T-cell (primary cell): Measurements from ENCODE around the gene SEMA7A. TPM values are rescaled to one million over a fixed set of nuclear protein-coding genes. Genes with fewer than 3 reads are reported as not detected.

Source experiments
- ATAC-seq, 4 experiments: fragments of 200-7000 bp in 3 of 4; fragments of 150-1000 bp in 1 of 4; cut with Tn5 transposase; replicated peaks in 1 of 4; 1 replicate in 3 of 4; 2 replicates in 1 of 4; pipeline ENCODE4 v1.10.0; 2021; ENCODE audit warnings: moderate library complexity in 3 of 4, mild to moderate bottlenecking in 2 of 4, moderate number of reproducible peaks in 1 of 4
- CTCF ChIA-PET, 2 donors: fragments of 300-600 bp; sonication (Branson Sonifier 250); formaldehyde crosslinking; loops; one replicate each; lab custom pipeline; 2022; ENCODE audit warnings: antibody characterized with exemption in 2 of 2; lab: Charles Lee
- POLR2A ChIA-PET, 2 donors: fragments of 300-600 bp; sonication (Branson Sonifier 250); formaldehyde crosslinking; loops; one replicate each; lab custom pipeline; 2022; ENCODE audit warnings: antibody characterized with exemption in 2 of 2; lab: Charles Lee
- DNase-seq, 35 experiments: peaks; one replicate each; pipeline versions ENCODE4 v3.0.0 to v3.0.0-alpha.2; 2013 to 2023
- H3K27ac ChIP-seq: one replicate; pipeline ENCODE4 v1.5.1; 2013; ENCODE audit warnings: low read length
- H3K27me3 ChIP-seq, 2 experiments: replicated peaks in 1 of 2; 1 replicate in 1 of 2; 2 replicates in 1 of 2; pipeline versions ENCODE4 v1.6.1 to v1.7.0; 2013; ENCODE audit warnings: low read length in 1 of 2, mixed read lengths in 1 of 2; ENCODE audit not compliant: control insufficient read depth in 2 of 2, insufficient read depth in 2 of 2; ENCODE audit errors: extremely low read depth in 1 of 2
- H3K36me3 ChIP-seq, 2 donors: 1 replicate in 1 of 2; 2 replicates in 1 of 2; pipeline versions ENCODE4 v1.6.1 to v1.7.0; 2013; ENCODE audit warnings: low read length in 1 of 2; ENCODE audit not compliant: control insufficient read depth in 2 of 2, insufficient read depth in 1 of 2; ENCODE audit errors: extremely low read depth in 1 of 2
- H3K4me1 ChIP-seq, 2 experiments: 1 replicate in 1 of 2; 2 replicates in 1 of 2; pipeline versions ENCODE4 v1.6.1 to v1.7.0; 2013; ENCODE audit warnings: low read length in 2 of 2, mixed read lengths in 1 of 2; ENCODE audit not compliant: insufficient read depth in 2 of 2, control insufficient read depth in 1 of 2; ENCODE audit errors: extremely low read depth in 1 of 2
- H3K4me3 ChIP-seq, 2 donors: 1 replicate in 1 of 2; 2 replicates in 1 of 2; pipeline versions ENCODE4 v1.5.1 to v1.7.0; 2013; ENCODE audit warnings: mild to moderate bottlenecking in 2 of 2, low read length in 1 of 2, moderate library complexity in 1 of 2; ENCODE audit not compliant: control insufficient read depth in 1 of 2; ENCODE audit errors: extremely low read depth in 1 of 2
- H3K9me3 ChIP-seq: 2 replicates; pipeline ENCODE4 v1.7.0; 2013
- H3K27ac Mint-ChIP-seq, 2 donors: one replicate each; pipeline ENCODE4 v1.8.0; 2020 to 2021; ENCODE audit warnings: mild to moderate bottlenecking in 2 of 2, mixed read lengths in 2 of 2
- H3K27me3 Mint-ChIP-seq, 2 donors: one replicate each; pipeline ENCODE4 v1.8.0; 2021 to 2022; ENCODE audit warnings: mixed read lengths in 2 of 2
- H3K36me3 Mint-ChIP-seq: one replicate; pipeline ENCODE4 v1.8.0; 2021; ENCODE audit warnings: mixed read lengths
- H3K4me1 Mint-ChIP-seq, 3 donors: one replicate each; pipeline ENCODE4 v1.8.0; 2020 to 2022; ENCODE audit warnings: mixed read lengths in 3 of 3, mild to moderate bottlenecking in 1 of 3
- H3K4me3 Mint-ChIP-seq, 3 donors: one replicate each; pipeline ENCODE4 v1.8.0; 2020 to 2022; ENCODE audit warnings: mild to moderate bottlenecking in 3 of 3, mixed read lengths in 3 of 3, moderate library complexity in 3 of 3
- H3K9me3 Mint-ChIP-seq, 3 donors: one replicate each; pipeline ENCODE4 v1.8.0; 2020 to 2022; ENCODE audit warnings: mixed read lengths in 3 of 3
- WGBS: methylation state at CpG from one replicate; pipeline ENCODE4 v1.1.5; 2013; ENCODE audit warnings: missing lambda C conversion rate; ENCODE audit not compliant: insufficient coverage; 5-methylcytosine and 5-hydroxymethylcytosine counted together
- total RNA-seq, 35 experiments: library from RNA in 6 of 35; stranded (reverse) in 6 of 35; fragments of 120-200 nt in 1 of 35; gene quantifications; one replicate each; pipeline versions ENCODE4 v1.2.1 to v1.2.4 and lab custom pipeline; 2013 to 2026

Gene SEMA7A
- total RNA-seq, 5 donors from 2014 or later (not counting 1 experiment from before 2014, with no cell fraction given), result 2.0 to 4.7 (median 3.1) TPM

- peaks cover 19 to 24% (median 21%) of the 10 kb centered on the region in 3 donors for H3K4me1 Mint-ChIP-seq
- H3K4me1 ChIP-seq, result peaks cover 2 to 8% of the 10 kb centered on the region in 2 experiments
- no peak overlapping the region for H3K27ac Mint-ChIP-seq
- peaks cover 84% of the 10 kb centered on the region for H3K36me3 Mint-ChIP-seq
- H3K27me3 Mint-ChIP-seq, result no peaks in the 10 kb centered on the region
- CTCF ChIA-PET, result interaction anchor here (0.6 to 0.9 kb wide), 2 partner anchors 9 to 15 kb away, joined by 3 read pairs; partner anchors contain the start of gene UBL7 (in 1 of the 2)
- no peak overlapping the region for H3K4me3 Mint-ChIP-seq
- ATAC-seq, result no peak
- POLR2A ChIA-PET, result no interaction called here
- H3K27me3 ChIP-seq, result no peaks in the 10 kb centered on the region
- no peak overlapping the region for H3K27ac ChIP-seq
- no peaks in the 10 kb centered on the region for H3K9me3 Mint-ChIP-seq
- no peak overlapping the region for H3K4me3 ChIP-seq
- H3K9me3 ChIP-seq, result no peaks in the 10 kb centered on the region
- 95% methylated on average over 10 of the region's 16 CpGs for WGBS
- no peak for DNase-seq
- H3K36me3 ChIP-seq, result peaks cover 36 to 90% of the 10 kb centered on the region in 2 donors
These were observed 18.4 kb upstream of the SEMA7A start for GRCh38 chr15:74451861-74452835.

- 100% methylated on average over 2 of the region's 2 CpGs for WGBS
- Mint-ChIP-seq H3K27ac (no peak overlapping the region), H3K4me3 (no peak overlapping the region), H3K27me3 (no peaks in the 10 kb centered on the region), H3K9me3 (no peaks in the 10 kb centered on the region), H3K36me3 (peaks cover 87% of the 10 kb centered on the region), H3K4me1 (peaks cover 19 to 21% (median 20%) of the 10 kb centered on the region in 3 donors)
- Histone ChIP-seq H3K9me3 (no peaks in the 10 kb centered on the region), H3K27ac (no peak overlapping the region), H3K4me1 (peaks cover 2 to 8% of the 10 kb centered on the region in 2 experiments), H3K36me3 (peaks cover 36 to 89% of the 10 kb centered on the region in 2 donors), H3K4me3 (no peak overlapping the region), H3K27me3 (no peaks in the 10 kb centered on the region)
- ChIA-PET CTCF (interaction anchor here in 1 of 2 donors (0.9 kb wide), 1 partner anchor 10 kb away, joined by 3 read pairs; the partner anchor contains the start of gene UBL7), POLR2A (interaction anchor here in 1 of 2 donors (0.6 kb wide), 1 partner anchor 187 kb away, joined by 10 read pairs; no protein-coding TSS in a partner anchor)
- no peak for ATAC-seq
- DNase-seq, result no peak
These were observed 17.6 kb upstream of the SEMA7A start for GRCh38 chr15:74451322-74451721.

DNA sequence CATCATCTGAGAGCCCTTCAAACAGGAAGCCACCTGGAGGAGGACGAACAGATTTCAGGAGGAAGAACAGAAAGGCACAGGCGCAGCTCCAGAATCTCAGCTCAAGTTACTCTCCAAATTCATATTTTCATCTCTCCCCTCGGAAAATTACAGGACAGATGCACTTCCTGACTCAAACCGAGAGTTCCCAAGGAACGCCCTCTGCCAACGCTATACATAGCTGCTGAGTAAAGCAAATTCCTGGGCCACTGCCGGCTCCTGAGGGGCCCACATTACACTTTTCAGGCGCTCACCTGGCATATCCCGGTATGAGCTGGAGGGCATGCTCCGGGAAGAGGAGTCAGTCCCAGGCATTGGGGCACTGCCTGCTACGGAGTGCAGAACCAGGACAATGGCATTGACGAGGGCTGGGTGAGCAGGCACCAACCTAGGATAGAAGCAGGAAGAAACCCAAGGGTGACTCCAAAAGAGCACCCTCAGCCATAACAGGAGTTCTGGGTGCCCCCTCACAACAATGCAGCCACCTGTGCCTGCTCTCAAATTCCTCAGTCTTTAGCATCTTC lies 16.0 kb upstream of the SEMA7A start:
- Histone ChIP-seq H3K4me3 (no peak overlapping the region), H3K9me3 (no peaks in the 10 kb centered on the region), H3K27me3 (no peaks in the 10 kb centered on the region), H3K27ac (no peak overlapping the region), H3K4me1 (peaks cover 2 to 8% of the 10 kb centered on the region in 2 experiments), H3K36me3 (peaks cover 37 to 98% of the 10 kb centered on the region in 2 donors)
- POLR2A ChIA-PET, result no interaction called here
- CTCF ChIA-PET, result interaction anchor here (1.1 to 1.3 kb wide), 3 partner anchors 10 to 74 kb away, joined by 3 to 5 read pairs (median 3); partner anchors contain the start of gene UBL7 (in 1 of the 2)
- Mint-ChIP-seq H3K4me3 (no peak overlapping the region), H3K36me3 (peaks cover 88% of the 10 kb centered on the region), H3K9me3 (no peaks in the 10 kb centered on the region), H3K4me1 (peaks cover 15 to 17% (median 16%) of the 10 kb centered on the region in 3 donors), H3K27me3 (no peaks in the 10 kb centered on the region), H3K27ac (no peak overlapping the region)
- 93% methylated on average over 10 of the region's 12 CpGs for whole genome bisulfite sequencing
- ATAC-seq (no peak), DNase-seq (no peak)

DNA sequence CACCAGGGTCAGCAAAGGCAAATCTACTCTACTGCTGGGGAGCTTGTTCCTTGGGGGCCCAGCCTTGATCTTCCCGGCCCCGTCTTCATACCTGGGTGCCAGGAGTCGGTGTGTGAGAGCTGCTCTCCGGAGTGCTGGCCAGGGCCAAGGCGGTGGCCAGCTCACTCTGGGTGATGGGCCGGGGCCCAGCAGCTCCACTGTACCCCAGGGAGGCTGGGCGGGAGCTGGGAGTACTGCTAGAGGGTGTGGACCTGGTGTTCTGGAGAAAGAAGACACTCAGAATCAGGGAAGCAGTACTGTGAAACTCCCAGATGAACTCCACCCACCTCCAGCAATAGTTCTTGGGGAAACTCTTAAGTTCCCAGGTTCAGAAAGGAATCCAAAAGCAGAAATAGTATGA lies 15.3 kb upstream of the SEMA7A start:
- Mint-ChIP-seq H3K9me3 (no peaks in the 10 kb centered on the region), H3K4me1 (peaks cover 9 to 10% (median 10%) of the 10 kb centered on the region in 3 donors)
- CTCF ChIA-PET, result interaction anchor here (1.1 to 1.3 kb wide), 2 partner anchors 9 to 12 kb away, joined by 3 read pairs; partner anchors contain the start of gene UBL7 (in 1 of the 2)

DNA sequence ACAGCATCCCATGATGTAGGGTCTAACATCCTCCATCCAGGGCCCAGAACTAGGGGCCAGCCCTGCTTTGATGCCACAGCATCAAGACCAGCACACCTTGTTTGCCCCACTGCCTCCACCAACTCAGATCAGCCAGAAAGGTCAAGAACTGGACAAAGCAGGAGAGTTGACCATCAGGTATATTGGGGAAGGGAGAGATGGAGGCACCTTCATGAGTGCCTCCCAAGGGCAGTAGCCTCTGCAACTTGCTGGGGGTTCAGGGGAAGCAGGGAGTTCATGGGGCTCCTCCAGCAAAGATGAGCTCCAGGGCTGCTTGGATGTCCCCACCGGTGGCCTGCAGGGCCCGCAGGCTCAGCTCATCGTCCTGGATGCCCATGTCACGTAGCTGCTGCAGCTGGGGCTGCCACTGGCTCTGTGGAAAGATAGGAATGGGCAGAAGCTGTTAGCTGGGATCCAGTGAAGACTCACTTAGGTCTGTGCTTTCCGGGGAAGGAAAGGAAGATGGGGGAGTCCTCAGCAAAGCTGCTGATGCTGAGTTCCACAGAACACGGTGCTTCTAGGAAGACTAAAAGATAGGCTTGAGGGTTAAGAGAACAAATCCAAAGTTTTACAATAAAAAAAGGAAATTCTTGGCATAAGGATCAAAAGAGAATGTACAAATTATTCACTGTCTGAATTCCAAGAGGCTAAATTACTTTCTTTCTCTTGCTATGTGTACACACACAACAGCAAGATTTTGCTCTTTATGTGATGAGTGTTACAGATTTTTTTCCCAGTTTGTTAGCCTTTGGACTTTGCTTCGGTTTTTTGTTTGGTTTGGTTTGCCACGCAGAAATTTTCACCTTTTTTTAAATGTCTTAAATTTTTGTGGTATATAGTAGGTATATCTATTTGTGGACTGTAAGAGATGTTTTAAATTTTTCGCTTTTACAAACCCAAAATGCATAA lies 12.3 kb upstream of the SEMA7A start:
- H3K9me3 ChIP-seq, result no peaks in the 10 kb centered on the region
- Mint-ChIP-seq H3K4me3 (no peak overlapping the region), H3K27ac (no peak overlapping the region), H3K4me1 (no peaks in the 10 kb centered on the region), H3K36me3 (peaks cover 62% of the 10 kb centered on the region), H3K27me3 (no peaks in the 10 kb centered on the region), H3K9me3 (no peaks in the 10 kb centered on the region)
- 100% methylated on average over 4 of the region's 9 CpGs for WGBS
- no peak overlapping the region for H3K4me3 ChIP-seq
- no peak for DNase-seq
- ChIA-PET POLR2A (no interaction called here), CTCF (no interaction called here)
- no peaks in the 10 kb centered on the region for H3K27me3 ChIP-seq
- no peaks in the 10 kb centered on the region for H3K4me1 ChIP-seq
- no peak overlapping the region for H3K27ac ChIP-seq
- ATAC-seq, result no peak
- H3K36me3 ChIP-seq, result peaks cover 37 to 69% of the 10 kb centered on the region in 2 donors

More for the DNA sequence above, 15.3 kb upstream of the SEMA7A start:
- peaks cover 41 to 98% of the 10 kb centered on the region in 2 donors for H3K36me3 ChIP-seq
- H3K27ac ChIP-seq, result no peak overlapping the region
- Mint-ChIP-seq H3K27me3 (no peaks in the 10 kb centered on the region), H3K36me3 (peaks cover 87% of the 10 kb centered on the region), H3K4me3 (no peak overlapping the region), H3K27ac (no peak overlapping the region)
- no peak overlapping the region for H3K4me3 ChIP-seq
- no peaks in the 10 kb centered on the region for H3K9me3 ChIP-seq
- 97% methylated on average over 5 of the region's 7 CpGs for WGBS
- POLR2A ChIA-PET, result no interaction called here
- H3K4me1 ChIP-seq, result peaks cover 2 to 3% of the 10 kb centered on the region in 2 experiments
- no peak for DNase-seq
- no peak for ATAC-seq
- no peaks in the 10 kb centered on the region for H3K27me3 ChIP-seq
